ENCODE results near the gene ZNF37A.

Gene ZNF37A

GRCh38 chr10:38159004-38159403 is 64.9 kb downstream of the ZNF37A start:
- TF ChIP-seq CTCF (IDR thresholded peaks at IDR 0.05), result no peak

- no peak for TF ChIP-seq CTCF (IDR thresholded peaks at IDR 0.05)
These were observed 69.5 kb downstream of the ZNF37A start for GRCh38 chr10:38163617-38164016.

- no peak for TF ChIP-seq CTCF (IDR thresholded peaks at IDR 0.05)
These were observed 80.2 kb downstream of the ZNF37A start for GRCh38 chr10:38174336-38174735.

GRCh38 chr10:38184477-38184876 is 90.3 kb downstream of the ZNF37A start:
- no peak for TF ChIP-seq CTCF (IDR thresholded peaks at IDR 0.05)

Measured in LNCAP (cell line).